GM21526 (cell line): ENCODE results near the gene CNOT11.

ENCODE experiments used
- ATAC-seq: cut with Tn5 transposase; IDR thresholded peaks from one replicate; pipeline ENCODE4 v1.9.1; 2021; ENCODE audit warnings: moderate library complexity; ENCODE audit not compliant: unreplicated experiment, low FRiP score

The CNOT11 gene

DNA sequence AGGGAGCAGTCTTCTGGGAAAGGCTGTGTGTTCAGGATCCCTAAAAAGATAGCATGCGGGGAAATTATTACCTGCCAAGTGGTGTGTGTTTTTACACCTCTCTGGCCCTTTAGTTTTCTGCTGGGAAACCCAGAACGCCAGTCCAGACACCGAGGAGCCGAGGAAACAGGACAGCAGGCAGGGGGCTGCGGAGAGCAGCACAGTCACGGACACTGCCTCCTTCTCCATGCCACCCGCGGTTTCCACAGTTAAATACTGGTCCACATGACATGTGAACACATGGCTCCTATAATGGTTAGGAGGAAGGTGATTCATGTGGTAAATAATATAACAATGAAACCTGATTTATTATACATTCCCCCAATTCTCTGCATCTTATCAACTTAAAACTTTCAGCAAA lies 20.4 kb downstream of the CNOT11 start:
- ATAC-seq, result no peak

DNA sequence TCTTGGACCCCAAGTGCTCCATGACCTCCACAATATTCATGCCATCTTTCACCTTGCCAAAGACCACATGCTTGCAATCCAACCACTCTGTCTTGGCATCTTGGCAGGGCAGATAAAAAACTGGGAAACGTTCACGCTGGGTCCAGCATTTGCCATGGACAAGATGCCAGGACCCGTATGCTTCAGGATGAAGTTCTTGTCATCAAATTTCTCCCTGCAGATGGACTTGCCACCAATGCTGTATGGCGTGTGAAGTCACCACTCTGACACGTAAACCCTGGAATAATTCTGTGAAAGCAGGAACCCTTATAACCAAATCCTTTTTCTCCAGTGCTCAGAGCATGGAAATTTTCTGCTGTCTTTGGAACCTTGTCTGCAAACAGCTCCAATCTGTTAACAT lies 21.5 kb downstream of the CNOT11 start:
- no peak for ATAC-seq

DNA sequence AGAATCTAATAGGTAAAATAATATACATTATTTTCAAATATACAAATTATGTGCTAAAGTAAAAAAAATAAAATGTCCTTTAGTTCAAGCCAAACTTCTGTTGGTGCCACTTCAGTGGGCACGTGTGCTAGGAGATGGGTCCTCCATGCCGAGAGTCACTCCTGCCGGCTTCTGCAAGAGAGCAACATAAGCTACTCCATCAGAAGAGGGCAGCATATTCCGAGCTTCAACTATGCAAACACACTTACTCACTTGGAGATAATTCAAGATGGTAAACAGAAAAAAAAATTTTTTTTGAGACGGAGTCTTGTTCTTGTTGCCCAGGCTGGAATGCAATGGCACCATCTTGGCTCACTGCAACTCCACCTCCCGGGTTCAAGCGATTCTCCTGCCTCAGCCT lies 24.4 kb downstream of the CNOT11 start:
- no peak for ATAC-seq

DNA sequence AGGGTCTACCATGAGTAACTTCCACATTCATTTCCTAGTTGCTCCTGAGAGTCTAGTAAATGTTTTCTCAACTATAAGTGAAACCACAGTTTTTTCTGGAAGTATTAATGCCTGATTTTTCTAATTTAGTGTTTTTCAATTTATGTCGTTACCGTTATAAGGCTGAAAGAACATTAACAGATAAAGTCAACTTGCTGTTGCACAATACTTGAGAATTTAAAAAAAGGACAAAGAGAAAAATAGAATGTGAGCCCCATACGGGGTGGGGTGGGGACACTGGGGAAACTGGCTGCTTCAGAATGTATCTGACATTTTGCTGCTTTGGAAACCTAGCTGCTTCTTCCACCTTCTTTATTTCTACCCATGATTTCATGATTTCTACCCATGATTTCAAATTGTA lies 26.2 kb downstream of the CNOT11 start:
- no peak for ATAC-seq

DNA sequence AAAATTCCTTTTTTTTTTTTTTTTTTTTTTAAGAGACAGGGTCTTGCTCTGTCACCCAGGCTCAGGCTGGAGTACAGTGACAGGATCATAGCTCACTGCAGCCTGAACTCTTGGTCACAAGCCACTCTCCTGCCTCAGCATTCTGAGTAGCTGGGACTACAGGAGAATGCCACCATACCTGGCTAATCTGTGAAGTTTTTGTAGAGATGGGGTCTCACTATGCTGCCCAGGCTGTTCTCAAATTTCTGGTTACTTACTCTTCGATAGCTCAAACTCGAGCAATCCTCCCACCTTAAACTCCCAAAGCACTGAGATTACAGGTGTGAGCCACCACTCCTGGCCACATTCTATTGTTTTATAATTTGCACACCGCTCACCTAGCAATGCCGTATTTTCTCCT lies 28.8 kb downstream of the CNOT11 start:
- no peak for ATAC-seq

DNA sequence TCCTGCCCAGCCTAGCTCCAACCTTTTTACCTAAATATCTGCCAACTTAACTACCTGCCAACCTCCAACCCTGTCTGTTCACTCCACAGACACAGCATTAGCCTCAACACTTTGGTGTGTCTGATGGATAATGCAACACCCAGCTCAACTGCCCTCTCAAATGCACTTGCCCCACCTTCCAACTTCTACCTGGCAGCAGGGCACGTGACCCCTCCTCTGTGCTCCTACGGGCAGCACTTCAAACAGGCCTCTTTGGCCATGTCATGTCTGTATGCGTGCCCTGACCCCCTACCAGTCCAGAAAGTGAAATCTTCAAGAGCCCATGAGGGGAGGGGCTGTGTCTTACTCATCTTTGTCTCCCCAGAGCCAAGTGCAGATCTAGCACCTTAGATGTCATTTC lies 30.3 kb downstream of the CNOT11 start:
- ATAC-seq, result no peak

DNA sequence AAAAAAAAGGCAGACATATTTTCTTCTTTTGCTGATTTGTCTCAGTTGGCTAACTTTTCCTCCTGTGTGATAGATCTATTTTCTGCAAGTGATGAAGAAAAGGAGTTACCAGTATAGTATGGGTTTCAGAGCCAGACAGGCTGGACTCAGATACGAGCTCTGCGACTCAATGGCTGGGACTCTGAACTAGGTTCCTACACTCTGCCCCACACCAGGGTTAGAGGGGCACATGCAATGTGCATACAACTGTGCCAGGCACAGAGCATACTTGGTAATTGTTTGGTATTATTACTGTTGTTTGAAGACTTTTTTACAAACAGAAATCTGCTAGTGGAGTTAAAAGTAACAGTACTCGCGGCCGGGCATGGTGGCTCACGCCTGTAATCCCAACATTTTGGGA lies 34.0 kb downstream of the CNOT11 start:
- ATAC-seq, result no peak

DNA sequence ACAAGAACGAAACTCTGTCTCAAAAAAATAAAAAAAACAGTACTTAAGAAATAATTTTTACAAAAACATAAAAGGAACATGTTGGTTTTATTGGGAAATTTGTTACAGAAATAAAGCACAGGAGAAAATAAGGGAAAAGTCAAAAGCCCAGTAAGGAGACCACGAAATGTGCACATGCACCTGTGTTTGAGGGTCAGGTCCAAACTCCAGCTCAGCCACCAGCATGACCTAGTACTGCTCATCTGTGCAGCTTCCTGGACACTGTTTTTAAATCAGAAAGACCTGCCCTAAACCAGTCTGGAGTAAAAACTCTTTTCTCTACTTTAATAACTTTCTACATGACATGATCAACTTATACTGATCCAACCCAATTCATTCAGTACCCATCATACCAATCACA lies 34.6 kb downstream of the CNOT11 start:
- no peak for ATAC-seq

DNA sequence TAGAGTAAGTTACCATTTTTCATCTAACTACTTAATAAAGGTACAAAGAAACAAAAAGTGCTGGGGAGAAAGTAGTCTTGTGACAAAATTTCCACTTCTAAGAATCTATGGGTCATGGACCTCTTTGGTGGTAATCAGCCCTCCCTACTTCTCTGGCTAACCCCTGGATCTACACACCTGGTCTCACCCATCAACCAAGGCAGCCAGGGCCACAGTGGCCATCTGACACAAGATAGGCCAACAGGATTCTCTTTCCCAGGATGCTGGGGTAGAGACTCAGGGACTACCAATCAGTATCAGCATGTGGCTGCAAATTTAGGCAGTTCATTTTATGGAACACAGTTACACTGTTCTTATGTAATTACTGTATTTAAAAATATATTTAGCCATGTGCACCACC lies 38.0 kb downstream of the CNOT11 start:
- ATAC-seq, result no peak

DNA sequence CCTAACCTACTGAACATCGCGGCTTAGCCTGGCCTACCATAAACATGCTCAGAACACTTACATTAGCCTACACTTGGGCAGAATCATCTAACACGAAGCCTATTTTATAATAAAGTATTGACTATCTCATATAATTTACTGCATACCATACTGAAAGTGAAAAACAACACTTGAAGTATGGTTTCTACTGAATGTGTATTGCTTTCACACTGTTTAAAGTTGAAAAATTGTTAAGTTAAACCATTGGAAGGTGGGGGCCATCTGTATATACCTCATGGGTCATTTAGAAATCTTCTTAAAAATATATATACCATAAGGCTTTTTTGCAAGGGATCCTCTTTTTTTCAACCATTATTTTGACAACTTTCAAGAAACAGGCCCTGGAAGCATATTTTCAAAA lies 39.3 kb downstream of the CNOT11 start:
- no peak for ATAC-seq

DNA sequence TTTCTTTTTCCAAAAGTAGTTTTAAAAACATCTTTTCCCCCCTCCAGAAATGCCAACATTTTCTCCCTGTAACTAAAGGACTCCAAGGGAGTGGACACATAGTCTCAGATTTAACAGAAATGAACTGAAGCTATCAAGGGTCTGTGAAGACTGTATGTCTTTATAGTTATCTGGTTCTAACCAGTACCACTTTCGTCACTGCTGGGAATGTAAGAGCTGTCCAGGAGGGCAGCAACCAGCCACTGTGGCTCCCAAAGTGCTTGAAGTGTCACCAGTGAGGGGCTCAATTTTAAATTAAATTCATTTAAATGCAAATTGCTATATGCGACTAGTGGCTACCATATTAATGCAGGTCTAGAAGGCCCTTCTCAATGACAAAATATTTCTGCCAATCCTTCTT lies 40.9 kb downstream of the CNOT11 start:
- ATAC-seq, result no peak

DNA sequence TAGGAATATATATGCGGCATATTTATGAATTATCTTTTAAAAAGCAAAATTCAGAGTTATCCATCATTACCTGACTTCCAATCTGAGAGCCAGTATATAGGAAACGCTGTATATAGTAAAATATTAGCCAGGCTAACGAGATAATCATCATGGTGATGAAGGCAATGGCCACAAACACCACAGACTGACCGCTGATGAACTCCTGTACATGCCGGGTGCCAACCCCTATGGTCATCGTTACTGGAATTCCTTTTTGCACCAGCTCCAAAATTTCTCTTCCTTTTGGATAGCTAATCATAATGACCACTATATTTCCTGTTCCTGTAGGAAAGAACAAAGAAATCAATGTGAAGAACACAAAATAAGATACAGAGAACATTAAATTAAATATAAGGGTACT lies 42.2 kb downstream of the CNOT11 start:
- ATAC-seq, result no peak

DNA sequence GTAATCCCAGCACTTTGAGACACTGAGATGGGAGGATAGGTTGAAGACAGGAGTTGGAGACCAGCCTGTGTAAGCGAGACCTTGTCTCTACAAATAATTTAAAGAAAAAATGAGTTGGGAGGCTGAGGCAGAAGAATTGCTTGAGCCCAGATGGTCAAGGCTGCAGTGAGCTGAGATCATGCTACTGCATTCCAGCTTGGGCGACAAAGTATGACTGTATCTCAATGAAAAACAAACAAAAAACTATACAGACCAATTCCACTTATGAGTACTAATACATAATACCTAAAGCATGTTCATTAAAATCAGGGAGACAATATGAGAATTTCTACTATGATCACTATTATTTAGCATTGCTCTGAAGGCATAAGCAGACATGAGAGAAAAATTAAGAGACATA lies 43.2 kb downstream of the CNOT11 start:
- ATAC-seq, result no peak

DNA sequence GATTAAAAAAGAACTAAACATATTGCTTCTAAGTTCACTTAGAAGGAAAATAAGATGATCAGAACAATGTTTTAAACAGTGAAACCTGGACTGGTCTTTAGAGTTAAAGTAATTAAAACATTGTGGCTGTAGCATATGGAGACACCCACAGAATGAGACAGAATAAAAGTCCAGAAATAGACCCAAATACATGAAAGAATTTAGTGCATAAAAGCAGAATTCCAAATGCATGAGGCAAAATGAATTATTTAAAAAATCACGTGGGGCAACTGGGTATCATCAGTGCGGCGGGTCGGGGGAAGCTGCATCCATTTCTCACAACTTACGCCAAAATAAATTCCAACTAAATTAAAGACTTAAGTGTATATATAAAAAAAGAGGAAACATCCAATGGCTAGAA lies 43.7 kb downstream of the CNOT11 start:
- ATAC-seq, result no peak

DNA sequence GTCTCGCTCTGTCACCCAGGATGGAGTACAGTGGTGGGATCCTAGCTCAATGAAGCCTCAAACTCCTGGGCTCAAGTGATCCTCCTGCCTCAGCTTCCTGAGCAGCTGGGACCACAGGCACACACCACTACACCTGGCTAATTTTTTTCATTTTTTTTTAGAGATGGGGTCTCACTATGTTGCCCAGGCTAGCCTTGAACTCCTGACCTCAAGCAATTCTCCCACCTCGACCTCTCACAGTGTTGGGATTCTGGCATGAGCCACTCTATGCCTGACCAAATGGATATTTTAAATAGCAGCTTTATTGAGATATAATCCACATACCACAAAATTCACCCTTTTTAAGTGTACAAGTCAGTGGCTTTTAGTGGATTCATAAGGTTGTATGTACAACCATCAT lies 44.7 kb downstream of the CNOT11 start:
- no peak for ATAC-seq

DNA sequence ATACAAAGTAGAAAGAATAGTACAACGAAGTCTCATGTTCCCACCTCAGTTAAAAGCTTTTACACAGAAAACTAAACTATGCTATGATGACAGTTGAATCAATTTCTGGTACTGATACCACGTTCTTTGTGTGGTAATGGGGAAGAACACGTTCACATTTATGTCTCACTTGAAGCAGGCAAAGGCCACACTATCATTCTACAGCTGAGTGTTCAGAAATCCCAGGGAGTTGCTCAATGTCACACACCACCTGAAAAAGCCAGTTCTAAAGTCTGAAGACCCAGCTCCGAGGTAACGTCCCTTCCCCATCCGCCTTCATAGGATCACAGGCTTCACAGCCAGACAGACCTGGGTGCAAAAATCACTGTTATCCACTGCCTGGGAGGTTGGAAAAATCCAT lies 46.9 kb downstream of the CNOT11 start:
- ATAC-seq, result no peak

DNA sequence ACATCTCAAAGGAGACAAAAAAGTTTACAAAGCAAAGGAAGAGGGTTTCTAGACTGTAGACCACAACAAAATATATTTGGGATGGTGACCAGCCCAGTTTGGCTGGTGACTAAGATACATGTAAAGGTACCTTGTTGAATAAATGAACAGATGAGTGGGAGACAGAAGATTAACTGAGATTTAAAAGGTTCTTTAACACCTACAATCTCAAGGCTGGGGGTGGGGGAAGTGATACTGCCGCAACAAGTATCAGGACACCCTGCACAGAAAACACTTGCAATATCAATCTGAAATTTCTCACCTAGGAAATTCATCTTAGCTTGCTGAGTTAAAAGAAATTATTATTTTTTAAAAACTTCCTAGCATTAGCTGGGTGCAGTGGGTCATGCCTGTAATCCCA lies 47.5 kb downstream of the CNOT11 start:
- ATAC-seq, result no peak

DNA sequence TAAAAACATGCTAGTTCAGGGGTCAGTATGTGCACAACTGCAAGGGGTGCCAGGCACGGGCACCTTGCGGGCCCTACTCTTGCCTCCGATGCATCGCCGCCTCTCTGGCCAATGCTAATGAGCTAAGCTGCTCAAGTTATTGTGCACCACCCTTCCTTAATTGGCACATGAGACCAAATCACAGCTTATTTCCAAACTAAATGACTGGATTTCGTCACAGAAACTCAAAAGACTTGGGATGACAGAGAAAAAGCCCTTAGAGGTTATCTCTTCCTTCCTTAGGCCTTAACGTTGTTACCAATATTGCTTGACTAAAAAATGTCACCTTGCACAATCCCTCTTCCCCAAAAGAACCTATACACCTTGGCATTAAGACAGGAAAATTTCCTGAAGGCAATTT lies 48.1 kb downstream of the CNOT11 start:
- ATAC-seq, result no peak

DNA sequence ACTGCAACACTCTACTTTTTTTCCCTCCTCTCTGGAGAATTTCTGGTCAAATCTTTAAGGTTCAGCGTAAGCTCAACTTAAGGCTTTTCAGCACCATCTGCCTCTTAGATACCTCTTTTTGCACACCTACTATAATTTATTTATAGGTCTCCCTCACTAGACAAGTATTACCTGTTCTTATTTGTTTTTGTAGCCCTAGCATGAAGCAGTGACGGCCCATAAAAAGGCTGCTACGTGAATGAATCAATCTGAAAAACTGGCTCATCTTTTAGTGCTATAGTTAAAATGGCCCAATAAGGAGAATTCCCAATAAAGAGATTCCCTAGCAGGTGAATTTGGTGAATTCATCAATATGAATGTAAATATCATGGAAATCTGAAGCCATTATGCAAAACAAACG lies 49.3 kb downstream of the CNOT11 start:
- ATAC-seq, result no peak

DNA sequence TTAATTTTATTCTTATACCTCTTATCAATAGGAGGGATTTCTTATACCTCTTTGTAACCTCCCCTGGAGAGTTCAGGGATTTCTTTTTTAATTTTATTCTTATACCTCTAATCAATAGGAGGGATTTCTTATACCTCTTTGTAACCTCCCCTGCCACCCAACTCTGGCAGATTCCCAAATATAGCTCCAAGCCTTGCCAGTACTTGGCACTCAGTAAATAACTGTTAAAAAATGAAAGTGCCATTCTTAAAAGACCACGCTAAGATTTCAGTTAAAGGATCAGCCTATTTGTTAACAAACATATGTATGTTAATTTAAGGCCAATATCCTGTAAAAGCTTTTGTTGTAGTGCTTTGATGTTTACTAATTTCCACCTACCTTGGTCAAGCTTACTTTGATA lies 51.0 kb downstream of the CNOT11 start:
- no peak for ATAC-seq

DNA sequence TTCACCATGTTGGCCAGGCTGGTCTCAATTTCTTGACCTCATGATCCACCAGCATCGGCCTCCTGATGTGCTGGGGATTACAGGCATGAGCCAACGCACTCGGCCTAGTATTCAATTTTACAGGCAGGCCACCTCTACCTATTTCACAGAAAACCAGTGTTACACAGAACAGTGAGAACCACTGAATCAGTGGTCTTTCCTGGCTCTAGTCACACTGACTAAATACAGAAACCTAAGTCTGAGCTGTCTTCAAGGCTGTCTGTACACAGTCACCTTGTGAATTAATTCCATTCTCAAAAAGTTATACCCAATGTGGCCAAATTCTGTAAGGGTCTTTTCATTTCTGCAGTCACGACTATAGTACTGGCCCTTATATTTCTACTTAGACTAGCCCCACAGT lies 52.3 kb downstream of the CNOT11 start:
- no peak for ATAC-seq

DNA sequence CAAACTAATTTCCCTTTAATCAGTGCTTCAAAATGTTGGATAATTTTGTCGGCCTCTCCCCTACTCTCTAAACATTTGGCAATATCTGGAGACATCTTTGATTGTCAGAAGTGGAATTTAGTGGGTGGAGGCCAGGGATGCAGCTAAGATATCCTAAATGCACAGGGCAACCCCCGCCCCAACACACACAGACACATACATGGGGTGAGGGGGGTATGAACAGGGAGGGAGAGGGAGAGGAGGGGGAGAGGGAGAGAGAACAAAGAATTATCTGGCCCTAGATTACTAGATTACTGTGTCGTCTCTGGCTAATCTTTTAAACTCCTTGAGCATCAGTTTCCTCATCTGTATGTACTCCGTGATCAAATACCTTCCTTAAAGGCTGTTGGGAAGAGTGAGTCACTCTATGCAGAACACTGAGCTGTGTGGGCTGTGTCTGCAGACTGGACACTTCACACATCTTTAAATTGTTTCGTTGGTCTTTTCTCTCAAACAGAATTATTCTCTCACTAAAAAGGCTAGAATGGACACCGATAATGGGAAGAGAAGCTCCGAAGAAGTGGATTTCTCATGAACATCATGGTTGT lies 52.9 kb downstream of the CNOT11 start:
- no peak for ATAC-seq

DNA sequence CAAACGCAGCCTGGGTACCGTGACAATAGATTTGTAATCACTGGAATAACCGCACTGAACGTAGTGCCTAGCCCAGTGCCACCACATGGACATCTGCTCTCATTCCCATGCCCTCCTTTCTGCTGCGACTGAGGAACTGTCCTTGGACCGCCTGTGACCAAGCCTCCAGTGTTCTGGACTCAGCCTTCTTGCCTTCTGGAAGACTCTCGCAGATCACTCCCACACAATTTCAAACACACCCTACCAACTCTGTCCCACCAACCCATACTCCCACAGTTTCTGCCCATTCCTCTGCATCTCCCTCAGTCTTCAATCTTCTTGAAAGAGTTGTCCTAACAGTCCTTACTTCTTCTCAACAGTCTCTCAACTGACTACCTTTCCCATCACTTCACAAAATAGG lies 53.7 kb downstream of the CNOT11 start:
- peak; percentile 4 for ATAC-seq
